GM13977 (cell line): ENCODE measurements around the gene HYLS1.

Source experiments
- DNase-seq: peaks from one replicate; pipeline ENCODE4 v3.0.0; 2012; ENCODE audit warnings: low spot score
- in situ Hi-C: fragments of 300-500 bp; cut with MboI; formaldehyde crosslinking; loops from one replicate; pipeline ENCODE4 v1.12.0; 2022; ENCODE audit warnings: low sequenced_read_pairs, low pct_unique_long_range_greater_than_20kb, mixed read lengths, inconsistent platforms; ENCODE audit not compliant: unreplicated experiment
- TF ChIP-seq, protein P1 (sequence below): IDR thresholded peaks from 2 replicates; pipeline ENCODE4 v1.5.1; 2012; ENCODE audit warnings: mild to moderate bottlenecking, control low read depth; ENCODE audit not compliant: insufficient read depth; ENCODE audit errors: extremely low read depth, missing control alignments

The HYLS1 gene

DNA sequence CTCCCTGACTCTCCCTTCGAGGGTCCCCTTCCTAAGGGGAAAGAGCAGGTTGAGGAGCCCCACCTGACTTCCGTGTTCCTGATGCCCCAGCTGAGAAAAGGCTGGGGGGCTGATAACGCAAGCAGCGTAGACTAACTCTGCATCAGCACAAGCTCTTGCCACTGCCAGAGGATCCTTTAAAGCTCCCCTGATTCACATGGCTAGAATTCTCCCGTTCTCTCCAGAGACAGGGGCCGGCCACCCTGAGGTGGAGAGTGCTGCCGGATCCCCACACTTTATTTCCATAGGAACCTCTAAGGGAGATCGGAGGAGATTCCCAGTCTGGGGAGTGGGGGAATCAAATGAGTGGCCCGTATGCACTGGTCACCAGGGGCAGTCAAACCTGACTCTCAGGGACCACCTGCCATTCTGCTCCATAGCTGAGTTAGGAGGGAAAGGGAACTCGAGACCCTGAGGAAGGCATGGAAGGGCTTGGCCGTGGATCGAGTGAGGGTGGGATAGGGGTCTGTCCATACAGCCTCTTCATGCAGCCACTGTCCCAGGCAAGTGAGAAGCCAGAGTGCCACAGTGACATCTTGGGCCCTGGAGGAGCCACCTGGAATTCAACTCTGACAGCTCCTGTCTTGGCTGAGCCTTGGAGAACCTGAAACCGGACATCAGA is 57.0 kb downstream of the HYLS1 start:
- in situ Hi-C loops: no loop called here
- TF ChIP-seq, protein P1, sequence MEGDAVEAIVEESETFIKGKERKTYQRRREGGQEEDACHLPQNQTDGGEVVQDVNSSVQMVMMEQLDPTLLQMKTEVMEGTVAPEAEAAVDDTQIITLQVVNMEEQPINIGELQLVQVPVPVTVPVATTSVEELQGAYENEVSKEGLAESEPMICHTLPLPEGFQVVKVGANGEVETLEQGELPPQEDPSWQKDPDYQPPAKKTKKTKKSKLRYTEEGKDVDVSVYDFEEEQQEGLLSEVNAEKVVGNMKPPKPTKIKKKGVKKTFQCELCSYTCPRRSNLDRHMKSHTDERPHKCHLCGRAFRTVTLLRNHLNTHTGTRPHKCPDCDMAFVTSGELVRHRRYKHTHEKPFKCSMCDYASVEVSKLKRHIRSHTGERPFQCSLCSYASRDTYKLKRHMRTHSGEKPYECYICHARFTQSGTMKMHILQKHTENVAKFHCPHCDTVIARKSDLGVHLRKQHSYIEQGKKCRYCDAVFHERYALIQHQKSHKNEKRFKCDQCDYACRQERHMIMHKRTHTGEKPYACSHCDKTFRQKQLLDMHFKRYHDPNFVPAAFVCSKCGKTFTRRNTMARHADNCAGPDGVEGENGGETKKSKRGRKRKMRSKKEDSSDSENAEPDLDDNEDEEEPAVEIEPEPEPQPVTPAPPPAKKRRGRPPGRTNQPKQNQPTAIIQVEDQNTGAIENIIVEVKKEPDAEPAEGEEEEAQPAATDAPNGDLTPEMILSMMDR: no peak
- DNase-seq: no peak

DNA sequence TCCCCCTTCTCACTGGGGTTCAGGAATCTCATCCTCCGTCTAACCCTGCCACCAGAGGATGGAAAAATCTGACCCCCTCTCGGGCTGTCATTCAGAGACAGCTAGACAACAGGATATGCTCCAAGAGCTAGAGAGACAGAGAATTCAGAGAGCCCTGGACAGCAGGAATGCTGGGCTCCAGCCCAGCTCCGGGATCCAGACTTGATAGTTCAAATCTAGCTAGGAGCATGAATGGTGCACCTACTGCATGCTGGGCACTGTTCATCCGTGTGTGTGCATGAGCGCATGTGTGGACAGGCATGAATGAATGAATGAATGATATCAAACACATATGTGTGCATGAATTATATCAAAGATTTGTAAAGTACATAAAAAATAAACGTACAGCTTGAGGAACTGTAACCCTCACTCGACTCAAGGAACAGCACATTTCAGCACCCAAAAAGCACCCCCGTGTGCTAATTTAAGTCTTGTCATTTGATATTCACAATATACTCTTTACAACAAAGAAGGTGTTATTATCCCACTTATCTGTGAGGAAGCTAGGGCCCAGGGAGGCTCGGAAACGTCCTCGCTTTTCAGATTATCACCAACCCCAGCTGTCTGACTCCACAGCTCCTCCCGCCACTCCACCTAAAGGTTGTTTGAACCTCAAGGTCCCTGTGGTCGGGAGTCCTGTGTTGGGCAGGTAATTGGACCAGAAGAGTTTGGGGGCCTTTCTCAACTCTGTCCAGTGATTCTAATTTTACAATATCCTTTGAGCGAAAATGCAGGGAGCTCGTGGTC is 57.7 kb downstream of the HYLS1 start:
- in situ Hi-C loops: no loop called here
- DNase-seq: no peak
- TF ChIP-seq, protein P1: no peak

DNA sequence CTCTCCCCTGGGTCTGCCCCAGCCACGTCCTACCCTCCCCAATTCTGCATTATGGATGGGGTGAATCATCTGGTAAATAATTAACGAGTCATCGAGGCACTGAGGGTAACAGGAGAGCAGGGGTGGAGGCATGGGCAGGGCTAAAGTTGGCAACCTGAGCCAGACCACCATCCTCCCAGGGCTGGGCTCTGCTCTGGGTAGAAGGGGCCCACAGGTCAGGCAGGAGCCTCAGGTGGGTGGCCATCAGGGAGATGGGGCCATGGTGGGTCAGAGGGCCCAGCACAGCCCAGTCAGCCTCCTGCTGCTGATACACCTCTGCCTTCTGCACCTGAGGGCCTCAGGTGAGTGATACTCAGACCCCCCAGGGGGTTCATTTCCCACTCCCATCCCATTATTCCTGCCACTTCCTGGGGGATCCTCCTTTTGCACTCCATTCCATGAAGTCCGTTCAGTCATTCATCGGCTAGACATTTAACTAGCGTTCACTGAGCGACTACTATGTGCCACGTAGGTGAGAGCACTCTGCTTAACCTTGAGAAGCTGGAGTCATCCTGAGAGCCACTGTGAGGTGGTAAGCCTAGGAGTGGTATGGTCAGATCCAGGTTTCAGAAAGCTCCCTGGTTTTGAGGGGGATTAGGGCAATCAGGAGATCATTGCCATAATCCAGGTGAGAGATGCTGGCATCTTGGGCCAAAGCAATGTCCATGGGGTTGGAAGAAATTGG is 58.5 kb downstream of the HYLS1 start, which contains the start of gene VSIG10L2:
Gene VSIG10L2 (plus strand): TSS at position 248 of the 724 bp plus-strand sequence. CDS start 12 bp downstream, at position 260.
- in situ Hi-C loops: no loop called here
- DNase-seq: no peak
- TF ChIP-seq, protein P1: no peak

DNA sequence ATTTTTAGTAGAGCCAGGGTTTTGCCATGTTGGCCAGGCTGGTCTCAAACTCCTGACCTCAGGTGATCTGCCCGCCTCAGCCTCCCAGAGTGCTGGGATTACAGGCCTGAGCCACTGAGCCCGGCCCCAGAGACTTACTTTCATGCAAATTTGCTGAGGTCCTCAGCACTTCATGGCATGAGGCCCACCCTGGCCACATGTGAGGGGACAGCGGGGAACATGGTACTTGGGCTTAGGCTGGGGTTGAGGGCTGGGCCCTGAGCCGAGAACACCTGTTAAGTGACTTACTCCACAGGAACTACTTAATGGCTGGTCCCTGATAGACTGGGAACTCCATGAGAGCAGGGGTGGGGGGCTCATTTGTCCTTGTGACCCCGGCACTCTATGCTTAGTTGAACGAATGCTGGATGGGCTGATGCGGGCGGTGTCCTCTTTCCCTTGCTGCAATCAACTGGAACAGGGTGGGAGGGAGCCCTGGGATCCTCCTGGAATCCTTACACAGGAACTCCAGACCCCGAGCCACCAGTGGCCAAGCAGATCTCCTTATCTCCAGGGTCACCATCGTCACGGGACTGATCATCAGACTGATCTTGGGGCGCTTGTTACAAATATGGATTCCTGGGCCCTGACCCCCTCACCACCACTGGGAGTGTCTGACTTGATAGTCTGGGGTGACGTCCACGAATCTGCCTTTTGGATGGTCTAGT is 59.4 kb downstream of the HYLS1 start:
- in situ Hi-C loops: no loop called here
- TF ChIP-seq, protein P1: no peak
- DNase-seq: no peak

DNA sequence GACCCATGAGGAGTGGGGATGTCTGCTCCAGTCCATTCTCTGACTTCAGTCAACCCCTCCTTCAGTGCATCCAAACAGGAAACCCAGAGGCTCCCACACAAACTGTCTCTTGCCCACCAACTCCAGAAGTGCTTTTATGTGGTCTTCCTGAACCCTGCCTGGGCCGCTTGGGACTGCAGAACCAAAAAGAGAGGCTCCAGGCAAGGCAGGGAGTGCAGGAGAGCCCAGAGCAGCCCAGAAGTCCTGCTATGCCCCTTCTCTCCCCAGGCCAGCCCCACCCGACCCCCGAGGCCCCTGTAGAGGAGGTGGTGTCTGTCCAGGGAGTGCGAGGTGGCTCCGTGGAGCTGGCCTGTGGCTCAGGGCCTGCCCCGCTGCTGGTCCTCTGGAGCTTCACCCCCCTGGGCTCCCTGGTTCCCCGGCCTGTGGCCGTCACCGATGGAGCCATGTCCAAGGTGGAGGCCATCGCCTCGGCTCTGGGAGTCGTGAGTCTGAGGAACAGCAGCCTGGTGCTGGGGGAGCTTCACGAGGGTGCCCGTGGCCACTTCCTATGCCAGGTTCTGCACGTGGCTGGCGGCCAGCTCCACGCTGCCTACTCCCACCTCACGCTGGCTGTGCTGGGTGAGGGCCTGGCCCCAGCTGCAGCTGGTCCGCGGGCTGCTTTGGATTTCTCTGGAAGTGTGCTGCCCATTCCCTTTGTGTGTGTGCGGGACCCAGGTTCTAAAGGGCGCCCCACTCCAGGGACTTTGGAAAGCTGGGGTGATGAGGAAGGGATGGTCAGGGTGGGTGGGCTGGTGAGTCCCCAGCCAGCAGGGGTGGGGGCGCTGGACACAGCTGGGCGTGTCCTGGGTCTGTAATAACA is 60.2 kb downstream of the HYLS1 start:
- in situ Hi-C loops: no loop called here
- DNase-seq: no peak
- TF ChIP-seq, protein P1: no peak
